ENCODE data around the gene LYPD6B.

GRCh38 chr2:149070681-149071320 lies 32.3 kb downstream of the LYPD6B start:
- TF ChIP-seq POLR2AphosphoS5 (IDR thresholded peaks at IDR 0.05; ENCODE audit: low read depth, low read length), result no peak
- TF ChIP-seq CTCF (IDR thresholded peaks at IDR 0.05), result no peak
- no peak for TF ChIP-seq GATA2 (CRISPR knock-in tag; IDR thresholded peaks at IDR 0.05)
- TF ChIP-seq FOXM1 (IDR thresholded peaks at IDR 0.05; ENCODE audit: low read depth), result no peak
- no peak for TF ChIP-seq EP300 (IDR thresholded peaks at IDR 0.05; ENCODE audit: borderline replicate concordance in 1 of 2, low read depth in 1 of 2, low read length in 1 of 2)
- no peak for TF ChIP-seq RAD21 (IDR thresholded peaks at IDR 0.05; ENCODE audit: low read length)
- TF ChIP-seq MAX (IDR thresholded peaks at IDR 0.05; ENCODE audit: low read depth), result no peak
- no peak for TF ChIP-seq CHD2 (IDR thresholded peaks at IDR 0.05; ENCODE audit: low read length, partially characterized antibody)
- TF ChIP-seq RCOR1 (IDR thresholded peaks at IDR 0.05; ENCODE audit: low read length), result no peak
- no peak for TF ChIP-seq GABPA (IDR thresholded peaks at IDR 0.05; ENCODE audit: low read depth)
- TF ChIP-seq REST (IDR thresholded peaks at IDR 0.05; ENCODE audit: low read depth, low read length), result no peak
- TF ChIP-seq JUND (IDR thresholded peaks at IDR 0.05), result no peak
- TF ChIP-seq EZH2phosphoT487 (IDR thresholded peaks at IDR 0.05; ENCODE audit: borderline replicate concordance, low read depth), result no peak
- TF ChIP-seq RFX5 (IDR thresholded peaks at IDR 0.05; ENCODE audit: low read length), result no peak

Data from SK-N-SH (cell line).